Fibroblast of lung (primary cell): ENCODE measurements around the gene ABCC6.

ENCODE experiments used
- CTCF ChIP-seq, 2 donors: IDR thresholded peaks in 1 of 2; conservative IDR thresholded peaks in 1 of 2; 1 replicate in 1 of 2; 2 replicates in 1 of 2; pipeline ENCODE4 v1.5.1; 2011 to 2012; ENCODE audit warnings: low read length in 2 of 2, control low read depth in 1 of 2, inconsistent platforms in 1 of 2, low read depth in 1 of 2, mild to moderate bottlenecking in 1 of 2
- EZH2 ChIP-seq: IDR thresholded peaks from 2 replicates; pipeline ENCODE4 v1.5.1; 2012; ENCODE audit warnings: low read length, control low read depth, mild to moderate bottlenecking; ENCODE audit errors: missing control alignments

- TF ChIP-seq CTCF (conservative IDR thresholded peaks at IDR 0.05 in 1 of 2, IDR thresholded peaks at IDR 0.05 in 1 of 2; ENCODE audit: low read depth in 1 of 2, low read length in 2 of 2) (no peak), EZH2 (no peak)
Observed at GRCh38 chr16:16108759-16109158, 114.5 kb downstream of the ABCC6 start.
